Thoracic aorta (tissue), 2 donors: ENCODE data around the gene BICDL2. TPM values are rescaled to one million over a fixed set of nuclear protein-coding genes. Genes with fewer than 3 reads are reported as not detected.

ENCODE experiments used
- ATAC-seq: fragments of 150-250 bp; one replicate; pipeline ENCODE4 v1.8.0; 2017; ENCODE audit warnings: low read depth; ENCODE audit not compliant: insufficient number of reproducible peaks, low FRiP score
- DNase-seq: peaks from one replicate; pipeline ENCODE4 v3.0.0-alpha.2; 2020; ENCODE audit warnings: low spot score
- H3K27ac ChIP-seq, 2 donors: fragments of 200-600 bp; sonication (generic); 1 replicate in 1 of 2; 2 replicates in 1 of 2; pipeline ENCODE4 v1.5.1; 2016; ENCODE audit warnings: mild to moderate bottlenecking in 2 of 2, moderate library complexity in 2 of 2
- H3K27me3 ChIP-seq: fragments of 200-600 bp; sonication (generic); replicated peaks from 2 replicates; pipeline ENCODE4 v1.6.0; 2016; ENCODE audit warnings: mild to moderate bottlenecking; ENCODE audit not compliant: insufficient read depth
- H3K36me3 ChIP-seq: fragments of 200-600 bp; sonication (generic); one replicate; pipeline ENCODE4 v1.5.1; 2016
- H3K4me1 ChIP-seq, 2 donors: fragments of 200-600 bp; sonication (generic); 1 replicate in 1 of 2; 2 replicates in 1 of 2; pipeline versions ENCODE4 v1.5.1 to v1.6.0; 2016; ENCODE audit warnings: low read depth in 2 of 2, mild to moderate bottlenecking in 1 of 2; ENCODE audit not compliant: control insufficient read depth in 1 of 2
- H3K4me3 ChIP-seq: fragments of 200-600 bp; sonication (generic); 2 replicates; pipeline ENCODE4 v1.5.1; 2016; ENCODE audit warnings: mild to moderate bottlenecking
- H3K9me3 ChIP-seq: fragments of 200-600 bp; sonication (generic); 2 replicates; pipeline ENCODE4 v1.5.1; 2016
- CTCF ChIP-seq: fragments of 200-600 bp; sonication (generic); IDR thresholded peaks from one replicate; pipeline ENCODE4 v1.5.1; 2019; ENCODE audit warnings: antibody characterized with exemption
- total RNA-seq, 2 donors: library from RNA; depleted of rRNA; stranded (reverse); fragments of >200 nt; gene quantifications; one replicate each; pipeline versions ENCODE4 v1.1.0 to v1.2.3, GENCODE V29; 2016

BICDL2 gene
- total RNA-seq, 2 donors from 2014 or later: 1.1 TPM; not detected in 1

- peak; percentile 71 for ATAC-seq
- Histone ChIP-seq H3K27me3 (no peaks in the 10 kb centered on the region), H3K4me3 (peak within 1 kb of the TSS; percentile 64), H3K36me3 (no peaks in the 10 kb centered on the region), H3K9me3 (no peaks in the 10 kb centered on the region), H3K4me1 (peaks cover 11 to 25% of the 10 kb centered on the region in 2 donors), H3K27ac (peak within 1 kb of the TSS in 1 of 2 donors; percentile 14)
- no peak for TF ChIP-seq CTCF
- DNase-seq: no peak
Observed at GRCh38 chr16:3065069-3065741, 28.5 kb upstream of the BICDL2 start, which contains the start of gene IL32. Gene IL32 (plus strand): TSS chr16:3065640. CDS start chr16:3065812, 172 bp downstream.

GRCh38 chr16:3063625-3064386 is 27.1 kb upstream of the BICDL2 start:
- no peak overlapping the region for H3K27ac ChIP-seq
- DNase-seq (no peak), ATAC-seq (no peak)
- no peak overlapping the region for H3K4me3 ChIP-seq
- H3K4me1 ChIP-seq: peaks cover 16 to 33% of the 10 kb centered on the region in 2 donors
- H3K36me3 ChIP-seq: no peaks in the 10 kb centered on the region
- no peaks in the 10 kb centered on the region for H3K9me3 ChIP-seq
- no peaks in the 10 kb centered on the region for H3K27me3 ChIP-seq
- TF ChIP-seq CTCF: no peak

- Histone ChIP-seq H3K27me3 (no peaks in the 10 kb centered on the region), H3K9me3 (no peaks in the 10 kb centered on the region), H3K27ac (no peak overlapping the region), H3K36me3 (no peaks in the 10 kb centered on the region), H3K4me1 (peaks cover 22 to 43% of the 10 kb centered on the region in 2 donors), H3K4me3 (no peak overlapping the region)
- no peak for DNase-seq
- TF ChIP-seq CTCF: no peak
- ATAC-seq: no peak
Observed at GRCh38 chr16:3062553-3062952, 25.8 kb upstream of the BICDL2 start.

- no peaks in the 10 kb centered on the region for H3K36me3 ChIP-seq
- H3K27ac ChIP-seq: no peak overlapping the region
- no peak for DNase-seq
- no peaks in the 10 kb centered on the region for H3K27me3 ChIP-seq
- TF ChIP-seq CTCF: no peak
- no peak for ATAC-seq
- H3K9me3 ChIP-seq: no peaks in the 10 kb centered on the region
- H3K4me3 ChIP-seq: no peak overlapping the region
- peaks cover 18 to 31% of the 10 kb centered on the region in 2 donors for H3K4me1 ChIP-seq
Observed at GRCh38 chr16:3060339-3061127, 23.8 kb upstream of the BICDL2 start.
